H1 (cell line): Measurements from ENCODE around the gene HDGFL3. TPM values are rescaled to one million over a fixed set of nuclear protein-coding genes. Genes with fewer than 3 reads are reported as not detected.

Experiments used
- ASH2L ChIP-seq: fragments of 200-600, 300-600 bp; sonication (generic); IDR thresholded peaks from one replicate; pipeline ENCODE4 v1.7.1; 2017; ENCODE audit warnings: low read length
- BCL11A ChIP-seq, 2 experiments: IDR thresholded peaks; one replicate each; pipeline ENCODE4 v1.6.1; 2011; ENCODE audit warnings: low read depth in 2 of 2, low read length in 2 of 2, mild to moderate bottlenecking in 2 of 2
- RFX5 ChIP-seq: IDR thresholded peaks from 2 replicates; pipeline ENCODE4 v1.6.1; 2011; ENCODE audit warnings: low read depth, low read length, improper control_type of control experiment, borderline replicate concordance
- TCF12 ChIP-seq: IDR thresholded peaks from 2 replicates; pipeline ENCODE4 v1.6.1; 2011; ENCODE audit warnings: low read depth, mild to moderate bottlenecking, low read length
- polyA plus RNA-seq, 7 experiments: library from polyadenylated mRNA; depleted of rRNA in 3 of 7; stranded (reverse) in 5 of 7; unstranded in 2 of 7; fragments of >200 nt in 5 of 7; fragments of 200-250 nt in 2 of 7; gene quantifications; 1 replicate in 5 of 7; 2 replicates in 1 of 7; 4 replicates in 1 of 7; pipeline versions ENCODE4 v1.2.1 to v1.2.3, GENCODE V29; 2011 to 2013; ENCODE audit warnings: missing spikeins in 2 of 7, mixed read lengths in 2 of 7
- total RNA-seq: library from RNA; stranded (reverse); fragmentation: NEBNext Ultra II Directional; extraction: Animal tissue kit (Norgen Biotek cat#: 25700); gene quantifications from 2 replicates; pipeline ENCODE4 v1.2.1, GENCODE V29; 2021
- TF ChIP-seq, protein P1 (sequence below): fragments of 300-600 bp; sonication (generic); IDR thresholded peaks from 2 replicates; pipeline ENCODE4 v1.7.1; 2012; ENCODE audit warnings: low read length, moderate library complexity, mild to moderate bottlenecking, inconsistent platforms; ENCODE audit not compliant: insufficient replicate concordance
- TF ChIP-seq, protein P2 (sequence below): IDR thresholded peaks from 2 replicates; pipeline ENCODE4 v1.6.1; 2012; ENCODE audit warnings: inconsistent platforms
- TF ChIP-seq, protein P3 (sequence below): IDR thresholded peaks from 2 replicates; pipeline ENCODE4 v1.6.1; 2011; ENCODE audit warnings: low read depth, mild to moderate bottlenecking, low read length; ENCODE audit not compliant: insufficient read depth
- TF ChIP-seq, protein P4 (sequence below), 3 experiments: IDR thresholded peaks; 1 replicate in 2 of 3; 2 replicates in 1 of 3; pipeline versions ENCODE4 v1.5.1 to v1.6.1; 2011; ENCODE audit warnings: low read length in 3 of 3, mild to moderate bottlenecking in 3 of 3, inconsistent platforms in 2 of 3, low read depth in 1 of 3, moderate library complexity in 1 of 3; ENCODE audit not compliant: insufficient read depth in 1 of 3; ENCODE audit errors: control extremely low read depth in 1 of 3

Gene HDGFL3
- total and polyA plus RNA-seq, 2 of the 8 experiments (the other 6 are each of a cell fraction or from before 2014, with no cell fraction given), result 14.1 to 149 TPM

DNA sequence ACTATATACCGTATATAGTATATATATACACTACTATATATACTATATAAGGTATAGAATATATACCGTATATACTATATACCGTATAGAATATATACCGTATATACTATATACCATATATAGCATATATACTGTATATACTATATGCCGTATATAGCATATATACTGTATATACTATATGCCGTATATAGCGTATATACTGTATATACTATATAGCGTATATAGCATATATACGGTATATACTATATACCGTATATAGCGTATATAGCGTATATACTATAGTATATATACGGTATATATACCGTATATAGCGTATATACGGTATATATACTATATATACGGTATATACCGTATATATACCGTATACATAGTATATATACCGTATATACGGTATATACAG is 22.6 kb upstream of the HDGFL3 start (continued):
- TF ChIP-seq, protein P1, sequence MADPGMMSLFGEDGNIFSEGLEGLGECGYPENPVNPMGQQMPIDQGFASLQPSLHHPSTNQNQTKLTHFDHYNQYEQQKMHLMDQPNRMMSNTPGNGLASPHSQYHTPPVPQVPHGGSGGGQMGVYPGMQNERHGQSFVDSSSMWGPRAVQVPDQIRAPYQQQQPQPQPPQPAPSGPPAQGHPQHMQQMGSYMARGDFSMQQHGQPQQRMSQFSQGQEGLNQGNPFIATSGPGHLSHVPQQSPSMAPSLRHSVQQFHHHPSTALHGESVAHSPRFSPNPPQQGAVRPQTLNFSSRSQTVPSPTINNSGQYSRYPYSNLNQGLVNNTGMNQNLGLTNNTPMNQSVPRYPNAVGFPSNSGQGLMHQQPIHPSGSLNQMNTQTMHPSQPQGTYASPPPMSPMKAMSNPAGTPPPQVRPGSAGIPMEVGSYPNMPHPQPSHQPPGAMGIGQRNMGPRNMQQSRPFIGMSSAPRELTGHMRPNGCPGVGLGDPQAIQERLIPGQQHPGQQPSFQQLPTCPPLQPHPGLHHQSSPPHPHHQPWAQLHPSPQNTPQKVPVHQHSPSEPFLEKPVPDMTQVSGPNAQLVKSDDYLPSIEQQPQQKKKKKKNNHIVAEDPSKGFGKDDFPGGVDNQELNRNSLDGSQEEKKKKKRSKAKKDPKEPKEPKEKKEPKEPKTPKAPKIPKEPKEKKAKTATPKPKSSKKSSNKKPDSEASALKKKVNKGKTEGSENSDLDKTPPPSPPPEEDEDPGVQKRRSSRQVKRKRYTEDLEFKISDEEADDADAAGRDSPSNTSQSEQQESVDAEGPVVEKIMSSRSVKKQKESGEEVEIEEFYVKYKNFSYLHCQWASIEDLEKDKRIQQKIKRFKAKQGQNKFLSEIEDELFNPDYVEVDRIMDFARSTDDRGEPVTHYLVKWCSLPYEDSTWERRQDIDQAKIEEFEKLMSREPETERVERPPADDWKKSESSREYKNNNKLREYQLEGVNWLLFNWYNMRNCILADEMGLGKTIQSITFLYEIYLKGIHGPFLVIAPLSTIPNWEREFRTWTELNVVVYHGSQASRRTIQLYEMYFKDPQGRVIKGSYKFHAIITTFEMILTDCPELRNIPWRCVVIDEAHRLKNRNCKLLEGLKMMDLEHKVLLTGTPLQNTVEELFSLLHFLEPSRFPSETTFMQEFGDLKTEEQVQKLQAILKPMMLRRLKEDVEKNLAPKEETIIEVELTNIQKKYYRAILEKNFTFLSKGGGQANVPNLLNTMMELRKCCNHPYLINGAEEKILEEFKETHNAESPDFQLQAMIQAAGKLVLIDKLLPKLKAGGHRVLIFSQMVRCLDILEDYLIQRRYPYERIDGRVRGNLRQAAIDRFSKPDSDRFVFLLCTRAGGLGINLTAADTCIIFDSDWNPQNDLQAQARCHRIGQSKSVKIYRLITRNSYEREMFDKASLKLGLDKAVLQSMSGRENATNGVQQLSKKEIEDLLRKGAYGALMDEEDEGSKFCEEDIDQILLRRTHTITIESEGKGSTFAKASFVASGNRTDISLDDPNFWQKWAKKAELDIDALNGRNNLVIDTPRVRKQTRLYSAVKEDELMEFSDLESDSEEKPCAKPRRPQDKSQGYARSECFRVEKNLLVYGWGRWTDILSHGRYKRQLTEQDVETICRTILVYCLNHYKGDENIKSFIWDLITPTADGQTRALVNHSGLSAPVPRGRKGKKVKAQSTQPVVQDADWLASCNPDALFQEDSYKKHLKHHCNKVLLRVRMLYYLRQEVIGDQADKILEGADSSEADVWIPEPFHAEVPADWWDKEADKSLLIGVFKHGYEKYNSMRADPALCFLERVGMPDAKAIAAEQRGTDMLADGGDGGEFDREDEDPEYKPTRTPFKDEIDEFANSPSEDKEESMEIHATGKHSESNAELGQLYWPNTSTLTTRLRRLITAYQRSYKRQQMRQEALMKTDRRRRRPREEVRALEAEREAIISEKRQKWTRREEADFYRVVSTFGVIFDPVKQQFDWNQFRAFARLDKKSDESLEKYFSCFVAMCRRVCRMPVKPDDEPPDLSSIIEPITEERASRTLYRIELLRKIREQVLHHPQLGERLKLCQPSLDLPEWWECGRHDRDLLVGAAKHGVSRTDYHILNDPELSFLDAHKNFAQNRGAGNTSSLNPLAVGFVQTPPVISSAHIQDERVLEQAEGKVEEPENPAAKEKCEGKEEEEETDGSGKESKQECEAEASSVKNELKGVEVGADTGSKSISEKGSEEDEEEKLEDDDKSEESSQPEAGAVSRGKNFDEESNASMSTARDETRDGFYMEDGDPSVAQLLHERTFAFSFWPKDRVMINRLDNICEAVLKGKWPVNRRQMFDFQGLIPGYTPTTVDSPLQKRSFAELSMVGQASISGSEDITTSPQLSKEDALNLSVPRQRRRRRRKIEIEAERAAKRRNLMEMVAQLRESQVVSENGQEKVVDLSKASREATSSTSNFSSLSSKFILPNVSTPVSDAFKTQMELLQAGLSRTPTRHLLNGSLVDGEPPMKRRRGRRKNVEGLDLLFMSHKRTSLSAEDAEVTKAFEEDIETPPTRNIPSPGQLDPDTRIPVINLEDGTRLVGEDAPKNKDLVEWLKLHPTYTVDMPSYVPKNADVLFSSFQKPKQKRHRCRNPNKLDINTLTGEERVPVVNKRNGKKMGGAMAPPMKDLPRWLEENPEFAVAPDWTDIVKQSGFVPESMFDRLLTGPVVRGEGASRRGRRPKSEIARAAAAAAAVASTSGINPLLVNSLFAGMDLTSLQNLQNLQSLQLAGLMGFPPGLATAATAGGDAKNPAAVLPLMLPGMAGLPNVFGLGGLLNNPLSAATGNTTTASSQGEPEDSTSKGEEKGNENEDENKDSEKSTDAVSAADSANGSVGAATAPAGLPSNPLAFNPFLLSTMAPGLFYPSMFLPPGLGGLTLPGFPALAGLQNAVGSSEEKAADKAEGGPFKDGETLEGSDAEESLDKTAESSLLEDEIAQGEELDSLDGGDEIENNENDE, result no peak
- TF ChIP-seq RFX5 (no peak), TCF12 (no peak), BCL11A (IDR thresholded peaks at IDR 0.05; ENCODE audit: low read depth in 2 of 2, low read length in 2 of 2) (no peak), ASH2L (no peak)
- TF ChIP-seq, protein P2, sequence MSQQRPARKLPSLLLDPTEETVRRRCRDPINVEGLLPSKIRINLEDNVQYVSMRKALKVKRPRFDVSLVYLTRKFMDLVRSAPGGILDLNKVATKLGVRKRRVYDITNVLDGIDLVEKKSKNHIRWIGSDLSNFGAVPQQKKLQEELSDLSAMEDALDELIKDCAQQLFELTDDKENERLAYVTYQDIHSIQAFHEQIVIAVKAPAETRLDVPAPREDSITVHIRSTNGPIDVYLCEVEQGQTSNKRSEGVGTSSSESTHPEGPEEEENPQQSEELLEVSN, result no peak
- TF ChIP-seq, protein P3, sequence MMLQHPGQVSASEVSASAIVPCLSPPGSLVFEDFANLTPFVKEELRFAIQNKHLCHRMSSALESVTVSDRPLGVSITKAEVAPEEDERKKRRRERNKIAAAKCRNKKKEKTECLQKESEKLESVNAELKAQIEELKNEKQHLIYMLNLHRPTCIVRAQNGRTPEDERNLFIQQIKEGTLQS, result no peak
- TF ChIP-seq, protein P4, sequence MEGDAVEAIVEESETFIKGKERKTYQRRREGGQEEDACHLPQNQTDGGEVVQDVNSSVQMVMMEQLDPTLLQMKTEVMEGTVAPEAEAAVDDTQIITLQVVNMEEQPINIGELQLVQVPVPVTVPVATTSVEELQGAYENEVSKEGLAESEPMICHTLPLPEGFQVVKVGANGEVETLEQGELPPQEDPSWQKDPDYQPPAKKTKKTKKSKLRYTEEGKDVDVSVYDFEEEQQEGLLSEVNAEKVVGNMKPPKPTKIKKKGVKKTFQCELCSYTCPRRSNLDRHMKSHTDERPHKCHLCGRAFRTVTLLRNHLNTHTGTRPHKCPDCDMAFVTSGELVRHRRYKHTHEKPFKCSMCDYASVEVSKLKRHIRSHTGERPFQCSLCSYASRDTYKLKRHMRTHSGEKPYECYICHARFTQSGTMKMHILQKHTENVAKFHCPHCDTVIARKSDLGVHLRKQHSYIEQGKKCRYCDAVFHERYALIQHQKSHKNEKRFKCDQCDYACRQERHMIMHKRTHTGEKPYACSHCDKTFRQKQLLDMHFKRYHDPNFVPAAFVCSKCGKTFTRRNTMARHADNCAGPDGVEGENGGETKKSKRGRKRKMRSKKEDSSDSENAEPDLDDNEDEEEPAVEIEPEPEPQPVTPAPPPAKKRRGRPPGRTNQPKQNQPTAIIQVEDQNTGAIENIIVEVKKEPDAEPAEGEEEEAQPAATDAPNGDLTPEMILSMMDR (IDR thresholded peaks at IDR 0.05; ENCODE audit: control extremely low read depth in 1 of 3, insufficient read depth in 1 of 3, low read depth in 1 of 3, low read length in 3 of 3), result no peak
